Astrocyte of the spinal cord (primary cell): ENCODE data around the gene TRIM24.

ENCODE experiments used
- DNase-seq: peaks from one replicate; pipeline ENCODE4 v3.0.0; 2011; ENCODE audit warnings: low read depth, low spot score
- H3K4me3 ChIP-seq: 2 replicates; pipeline ENCODE4 v1.5.1; 2011; ENCODE audit warnings: low read depth, mild to moderate bottlenecking, low read length, moderate library complexity
- in situ Hi-C: cut with HindIII; loops from 2 replicates; pipeline ENCODE4 v1.10.0; 2017; ENCODE audit warnings: low sequenced_read_pairs
- TF ChIP-seq, protein P1 (sequence below): IDR thresholded peaks from 2 replicates; pipeline ENCODE4 v1.5.1; 2012; ENCODE audit warnings: low read depth, mild to moderate bottlenecking, low read length, inconsistent platforms

The TRIM24 gene

DNA sequence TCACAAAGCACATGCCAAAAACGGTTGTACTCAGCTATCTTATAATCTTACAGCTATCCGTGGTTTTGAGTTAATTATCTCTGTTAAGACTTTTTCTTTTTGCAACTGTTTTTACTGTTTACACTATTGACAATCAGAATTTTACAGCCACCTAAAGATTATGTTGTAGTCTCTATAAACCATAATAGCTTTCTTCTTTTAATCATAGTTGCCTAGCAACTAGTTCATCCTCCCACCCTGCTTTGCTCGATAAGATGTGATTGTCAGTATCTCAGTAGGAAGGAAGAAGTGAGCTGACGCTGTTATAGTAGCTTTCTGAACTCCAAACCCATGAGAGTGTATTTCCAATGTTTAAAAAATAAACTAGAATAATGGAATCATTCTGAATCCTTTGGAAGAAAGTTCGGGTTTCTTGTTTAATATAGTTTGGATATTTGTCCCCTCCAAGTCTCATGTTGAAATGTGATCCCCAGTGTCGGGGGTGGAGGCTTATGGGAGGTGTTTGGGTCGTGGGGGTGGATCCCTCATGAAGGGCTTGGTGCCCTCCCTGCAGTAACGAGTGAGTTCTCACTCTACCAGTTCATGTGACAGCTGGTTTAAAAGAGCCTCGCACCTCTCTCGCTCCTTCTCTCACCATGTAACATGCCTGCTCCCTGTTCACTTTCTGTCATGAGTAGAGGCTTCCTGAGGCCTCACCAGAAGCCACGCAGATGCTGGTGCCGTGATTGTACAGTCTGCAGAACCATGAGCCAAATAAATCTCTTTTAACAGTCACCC lies 173.0 kb downstream of the TRIM24 start:
- TF ChIP-seq, protein P1, sequence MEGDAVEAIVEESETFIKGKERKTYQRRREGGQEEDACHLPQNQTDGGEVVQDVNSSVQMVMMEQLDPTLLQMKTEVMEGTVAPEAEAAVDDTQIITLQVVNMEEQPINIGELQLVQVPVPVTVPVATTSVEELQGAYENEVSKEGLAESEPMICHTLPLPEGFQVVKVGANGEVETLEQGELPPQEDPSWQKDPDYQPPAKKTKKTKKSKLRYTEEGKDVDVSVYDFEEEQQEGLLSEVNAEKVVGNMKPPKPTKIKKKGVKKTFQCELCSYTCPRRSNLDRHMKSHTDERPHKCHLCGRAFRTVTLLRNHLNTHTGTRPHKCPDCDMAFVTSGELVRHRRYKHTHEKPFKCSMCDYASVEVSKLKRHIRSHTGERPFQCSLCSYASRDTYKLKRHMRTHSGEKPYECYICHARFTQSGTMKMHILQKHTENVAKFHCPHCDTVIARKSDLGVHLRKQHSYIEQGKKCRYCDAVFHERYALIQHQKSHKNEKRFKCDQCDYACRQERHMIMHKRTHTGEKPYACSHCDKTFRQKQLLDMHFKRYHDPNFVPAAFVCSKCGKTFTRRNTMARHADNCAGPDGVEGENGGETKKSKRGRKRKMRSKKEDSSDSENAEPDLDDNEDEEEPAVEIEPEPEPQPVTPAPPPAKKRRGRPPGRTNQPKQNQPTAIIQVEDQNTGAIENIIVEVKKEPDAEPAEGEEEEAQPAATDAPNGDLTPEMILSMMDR: no peak
- no peak for DNase-seq
- H3K4me3 ChIP-seq: no peak overlapping the region
- in situ Hi-C loops: no loop called here
